Middle frontal gyrus (tissue), 1 donor: Measurements from ENCODE around the gene CCHCR1.

ENCODE experiments used
- DNase-seq: peaks from one replicate; pipeline ENCODE4 v3.0.0-alpha.2; 2015; ENCODE audit warnings: low spot score; ENCODE audit errors: extremely low spot score

Gene CCHCR1

GRCh38 chr6:31162463-31163165, 5.0 kb upstream of the CCHCR1 start:
- DNase-seq = no peak

- DNase-seq = no peak
These were observed 3.9 kb upstream of the CCHCR1 start for GRCh38 chr6:31161216-31162126.

GRCh38 chr6:31158863-31159855, 1.6 kb upstream of the CCHCR1 start:
- no peak for DNase-seq

- peak; percentile 95 for DNase-seq
These were observed 699 bp upstream of the CCHCR1 start, which contains the start of gene TCF19 for GRCh38 chr6:31158140-31158862. Gene TCF19 (plus strand): TSS chr6:31158589. CDS start chr6:31159470, 881 bp downstream.

GRCh38 chr6:31156641-31157040, 961 bp downstream of the CCHCR1 start:
- no peak for DNase-seq

GRCh38 chr6:31154436-31154835, 3.2 kb downstream of the CCHCR1 start:
- no peak for DNase-seq

- DNase-seq = no peak
These were observed 4.8 kb downstream of the CCHCR1 start for GRCh38 chr6:31152781-31153180.

GRCh38 chr6:31149827-31150447, 7.7 kb downstream of the CCHCR1 start:
- no peak for DNase-seq

- DNase-seq = no peak
These were observed 12.2 kb downstream of the CCHCR1 start for GRCh38 chr6:31145386-31145785.

GRCh38 chr6:31144970-31145340, 12.6 kb downstream of the CCHCR1 start:
- no peak for DNase-seq

- DNase-seq = no peak
These were observed 13.2 kb downstream of the CCHCR1 start for GRCh38 chr6:31144296-31144969.

GRCh38 chr6:31143148-31143547, 14.5 kb downstream of the CCHCR1 start:
- DNase-seq = no peak

GRCh38 chr6:31142361-31142761, 15.2 kb downstream of the CCHCR1 start:
- no peak for DNase-seq

- no peak for DNase-seq
These were observed 17.0 kb downstream of the CCHCR1 start for GRCh38 chr6:31140643-31141042.

GRCh38 chr6:31139599-31139998, 18.0 kb downstream of the CCHCR1 start:
- DNase-seq = no peak

- DNase-seq = no peak
These were observed 18.6 kb downstream of the CCHCR1 start, which contains the start of gene PSORS1C2 for GRCh38 chr6:31138982-31139381. Gene PSORS1C2 (minus strand): TSS chr6:31139066. CDS start chr6:31139026, 40 bp downstream.

- no peak for DNase-seq
These were observed 21.9 kb downstream of the CCHCR1 start for GRCh38 chr6:31135710-31136109.

- DNase-seq = no peak
These were observed 24.8 kb downstream of the CCHCR1 start for GRCh38 chr6:31132806-31133205.

GRCh38 chr6:31131595-31131994, 26.0 kb downstream of the CCHCR1 start:
- DNase-seq = no peak
